Measurements from ENCODE around the gene RBFOX2.

- no peak for TF ChIP-seq CTCF (IDR thresholded peaks at IDR 0.05)
- TF ChIP-seq ZFX (IDR thresholded peaks at IDR 0.05; ENCODE audit: borderline replicate concordance): no peak
Measured at GRCh38 chr22:35986088-35986487, 42.5 kb downstream of the RBFOX2 start.
